HepG2 (cell line): ENCODE results near the gene NSD1. TPM values are rescaled to one million over a fixed set of nuclear protein-coding genes. Genes with fewer than 3 reads are reported as not detected.

Source experiments
- ATAC-seq: fragments of 200-7000 bp; cut with Tn5 transposase; 3 replicates; pipeline ENCODE4 v1.9.1; 2020; ENCODE audit warnings: mild to moderate bottlenecking, moderate library complexity
- BruUV-seq: library from RNA; stranded (reverse); fragments of 400-500 nt; replicated peaks from 2 replicates; lab custom pipeline; 2021; lab: Mats Ljungman, UMichigan
- CTCF ChIA-PET: fragments of 300-600 bp; formaldehyde crosslinking; extraction: SDS; loops from one replicate; lab custom pipeline; 2021; ENCODE audit warnings: low total read pairs, inconsistent platforms, low intra/inter-chr PET ratio; lab: Yijun Ruan, JAX
- POLR2A ChIA-PET: fragments of 350-600 bp; sonication (Branson Sonifier 250); formaldehyde crosslinking; loops from one replicate; lab custom pipeline; 2020; ENCODE audit warnings: antibody characterized with exemption, inconsistent platforms; lab: Yijun Ruan, JAX
- DNase-seq: peaks from one replicate; pipeline ENCODE4 v3.0.0-alpha.2; 2015; ENCODE audit warnings: low spot score
- FAIRE-seq: peaks from 3 replicates; lab custom pipeline; 2011; peaks lifted over from hg19 to GRCh38; lab: Jason Lieb, UNC
- H2AFZ ChIP-seq: one replicate; pipeline ENCODE4 v1.6.1; 2011; ENCODE audit warnings: low read length, inconsistent platforms
- H3K27ac ChIP-seq: fragments of 300-600 bp; 3 replicates; pipeline ENCODE4 v1.8.0; 2011; ENCODE audit warnings: mixed run types, mild to moderate bottlenecking, mixed read lengths, low read length, inconsistent platforms; ENCODE audit not compliant: insufficient read depth; ENCODE audit errors: extremely low read length
- H3K27me3 ChIP-seq, 2 experiments: fragments of 200-600 bp in 1 of 2; 2 replicates in 1 of 2; 3 replicates in 1 of 2; pipeline versions ENCODE4 v1.6.0 to v1.8.0; 2011; ENCODE audit warnings: low read length in 2 of 2, mild to moderate bottlenecking in 2 of 2, moderate library complexity in 2 of 2, inconsistent platforms in 1 of 2; ENCODE audit not compliant: insufficient read depth in 2 of 2, control insufficient read depth in 1 of 2
- H3K36me3 ChIP-seq, 2 experiments: fragments of 200-600 bp in 1 of 2; replicated peaks in 1 of 2; 2 replicates in 1 of 2; 3 replicates in 1 of 2; pipeline versions ENCODE4 v1.5.1 to v1.8.0; 2011; ENCODE audit warnings: low read length in 2 of 2, inconsistent platforms in 1 of 2; ENCODE audit not compliant: insufficient read depth in 2 of 2, control insufficient read depth in 1 of 2
- H3K4me1 ChIP-seq: 2 replicates; pipeline ENCODE4 v1.5.1; 2012; ENCODE audit warnings: low read length, inconsistent platforms; ENCODE audit not compliant: insufficient read depth
- H3K4me2 ChIP-seq: 2 replicates; pipeline ENCODE4 v1.6.0; 2011; ENCODE audit warnings: low read depth, low read length, inconsistent platforms
- H3K4me3 ChIP-seq, 3 experiments: fragments of 200-600 bp in 1 of 3; sonication (generic), shearing (Covaris generic) in 1 of 3; replicated peaks in 1 of 3; 2 replicates each; pipeline ENCODE4 v1.5.1; 2011 to 2016; ENCODE audit warnings: low read length in 3 of 3, inconsistent platforms in 2 of 3, low read depth in 2 of 3, mild to moderate bottlenecking in 2 of 3, control low read depth in 1 of 3, mixed read lengths in 1 of 3; ENCODE audit not compliant: insufficient read depth in 1 of 3
- H3K79me2 ChIP-seq: one replicate; pipeline ENCODE4 v1.6.1; 2011; ENCODE audit warnings: low read length, inconsistent platforms; ENCODE audit not compliant: insufficient read depth
- H3K9ac ChIP-seq: 2 replicates; pipeline ENCODE4 v1.6.0; 2011; ENCODE audit warnings: mild to moderate bottlenecking, low read depth, low read length, inconsistent platforms; ENCODE audit not compliant: insufficient read depth
- H3K9me3 ChIP-seq: 2 replicates; pipeline ENCODE4 v1.5.1; 2012; ENCODE audit warnings: mild to moderate bottlenecking, low read length
- H4K20me1 ChIP-seq: 2 replicates; pipeline ENCODE4 v1.6.0; 2011; ENCODE audit warnings: inconsistent platforms, mild to moderate bottlenecking, low read length, moderate library complexity; ENCODE audit not compliant: insufficient read depth
- AHR ChIP-seq: IDR thresholded peaks from 2 replicates; pipeline ENCODE4 v1.6.1; 2018; ENCODE audit warnings: missing genetic modification reagents, missing compliant biosample characterization
- GLI4 ChIP-seq: sonication (generic); formaldehyde crosslinking; IDR thresholded peaks from 2 replicates; pipeline ENCODE4 v1.5.1; 2020; ENCODE audit warnings: missing genetic modification reagents, mild to moderate bottlenecking, moderate library complexity, borderline replicate concordance
- KLF15 ChIP-seq: sonication (generic); formaldehyde crosslinking; IDR thresholded peaks from 2 replicates; pipeline ENCODE4 v1.8.1; 2023; ENCODE audit warnings: borderline replicate concordance, mild to moderate bottlenecking, inconsistent platforms, missing genetic modification reagents, mixed read lengths
- NPAS2 ChIP-seq: sonication (generic); formaldehyde crosslinking; IDR thresholded peaks from 2 replicates; pipeline ENCODE4 v1.8.0; 2022; ENCODE audit warnings: mild to moderate bottlenecking, missing genetic modification reagents, borderline replicate concordance
- PAX8 ChIP-seq: sonication (generic); formaldehyde crosslinking; IDR thresholded peaks from 2 replicates; pipeline ENCODE4 v1.8.0; 2022; ENCODE audit warnings: mild to moderate bottlenecking, missing genetic modification reagents, borderline replicate concordance
- REXO4 ChIP-seq: sonication (generic); formaldehyde crosslinking; IDR thresholded peaks from 2 replicates; pipeline ENCODE4 v1.8.0; 2022; ENCODE audit warnings: missing genetic modification reagents, mild to moderate bottlenecking, borderline replicate concordance
- SRF ChIP-seq: IDR thresholded peaks from 2 replicates; pipeline ENCODE4 v1.6.1; 2011; ENCODE audit warnings: mild to moderate bottlenecking, low read depth, low read length, moderate library complexity
- ZBTB26 ChIP-seq: IDR thresholded peaks from 2 replicates; pipeline ENCODE4 v1.6.1; 2016; ENCODE audit warnings: missing compliant biosample characterization, missing genetic modification reagents, borderline replicate concordance
- ZNF550 ChIP-seq: sonication (generic); formaldehyde crosslinking; IDR thresholded peaks from 2 replicates; pipeline ENCODE4 v1.4.0; 2020; ENCODE audit warnings: mild to moderate bottlenecking, missing genetic modification reagents, borderline replicate concordance
- WGBS: methylation state at CpG from one replicate; pipeline ENCODE4 v1.1.6; 2017; ENCODE audit warnings: low lambda C conversion rate; 5-methylcytosine and 5-hydroxymethylcytosine counted together
- in situ Hi-C: cut with HindIII; loops from 2 replicates; pipeline ENCODE4 v1.10.0; 2017; ENCODE audit warnings: low pct_unique_long_range_greater_than_20kb; ENCODE audit not compliant: extremely low pct_ligation_motif_present
- intact Hi-C: fragments of 100-400 bp; cut with micrococcal nuclease; formaldehyde crosslinking; loops from one replicate; pipeline ENCODE4 v1.10.0; 2022; ENCODE audit not compliant: unreplicated experiment
- polyA plus RNA-seq, 8 experiments: library from polyadenylated mRNA; depleted of rRNA in 3 of 8; stranded (reverse) in 7 of 8; unstranded in 1 of 8; fragments of >200 nt; fragmentation: Illumina TruSeq in 4 of 8; extraction: Trizol in 4 of 8; gene quantifications; 2 replicates each; pipeline versions ENCODE4 v1.2.1 to v1.2.3, GENCODE V29; 2011 to 2016; ENCODE audit warnings: low read depth in 4 of 8, missing spikeins in 1 of 8, mixed read lengths in 1 of 8; ENCODE audit not compliant: insufficient read depth in 1 of 8
- total RNA-seq, 5 experiments: library from RNA; depleted of rRNA; stranded (reverse); fragments of >200 nt; fragmentation: Illumina TruSeq; extraction: Trizol; gene quantifications; 2 replicates each; pipeline ENCODE4 v1.2.3, GENCODE V29; 2016; ENCODE audit warnings: low read depth in 1 of 5

The NSD1 gene
- total and polyA plus RNA-seq, 2 of the 13 experiments (the other 11 are each of a cell fraction or from before 2014, with no cell fraction given), result 0.01 to 0.09 TPM

- Histone ChIP-seq H3K9me3 (no peaks in the 10 kb centered on the region), H2AFZ (no peak overlapping the region), H3K27ac (no peak overlapping the region), H3K36me3 (no peaks in the 10 kb centered on the region), H3K27me3 (peaks cover 0 to 4% of the 10 kb centered on the region in 2 experiments; a peak in 1 of 5 replicates), H3K9ac (no peak overlapping the region), H3K4me2 (no peak overlapping the region), H3K4me1 (peaks cover 8% of the 10 kb centered on the region; the same call in 1 of the 2 replicates), H3K79me2 (no peaks in the 10 kb centered on the region), H3K4me3 (no peak overlapping the region), H4K20me1 (no peaks in the 10 kb centered on the region)
- TF ChIP-seq AHR (CRISPR knock-in tag), result no peak
- FAIRE-seq (no peak), DNase-seq (no peak), ATAC-seq (no peak)
- 67% methylated on average over 15 of the region's 16 CpGs for WGBS
- POLR2A ChIA-PET, result no interaction called here
- CTCF ChIA-PET, result no interaction called here
- intact Hi-C loops (no loop called here), in situ Hi-C loops (no loop called here)
- no TSS peak for BruUV-seq
Measured at GRCh38 chr5:177265395-177265794, 131.8 kb downstream of the NSD1 start.

GRCh38 chr5:177269232-177269895, 135.8 kb downstream of the NSD1 start:
- Histone ChIP-seq H3K27me3 (peaks cover 0 to 4% of the 10 kb centered on the region in 2 experiments; a peak in 2 of 5 replicates), H3K4me3 (no peak overlapping the region), H3K27ac (no peak overlapping the region), H3K4me1 (no peaks in the 10 kb centered on the region), H2AFZ (no peak overlapping the region), H3K9ac (no peak overlapping the region), H4K20me1 (no peaks in the 10 kb centered on the region), H3K4me2 (no peak overlapping the region), H3K36me3 (no peaks in the 10 kb centered on the region), H3K79me2 (no peaks in the 10 kb centered on the region), H3K9me3 (no peaks in the 10 kb centered on the region)
- intact Hi-C loops, result no loop called here
- CTCF ChIA-PET, result no interaction called here
- TF ChIP-seq SRF (no peak), KLF15 (CRISPR knock-in tag) (no peak), ZNF550 (CRISPR knock-in tag) (no peak), NPAS2 (no peak), ZBTB26 (CRISPR knock-in tag) (no peak), REXO4 (CRISPR knock-in tag) (no peak), PAX8 (no peak), GLI4 (CRISPR knock-in tag) (no peak)
- FAIRE-seq (no peak), ATAC-seq (no peak), DNase-seq (no peak)
- BruUV-seq, result no TSS peak
- in situ Hi-C loops, result no loop called here
- POLR2A ChIA-PET, result no interaction called here
- 41% methylated on average over 7 of the region's 7 CpGs for WGBS
